HG03280 (cell line): ENCODE data around the gene LRRC59.

Experiments used
- ATAC-seq: cut with Tn5 transposase; IDR thresholded peaks from one replicate; pipeline ENCODE4 v1.9.1; 2021; ENCODE audit warnings: mild to moderate bottlenecking, moderate library complexity; ENCODE audit not compliant: unreplicated experiment

LRRC59 gene

DNA sequence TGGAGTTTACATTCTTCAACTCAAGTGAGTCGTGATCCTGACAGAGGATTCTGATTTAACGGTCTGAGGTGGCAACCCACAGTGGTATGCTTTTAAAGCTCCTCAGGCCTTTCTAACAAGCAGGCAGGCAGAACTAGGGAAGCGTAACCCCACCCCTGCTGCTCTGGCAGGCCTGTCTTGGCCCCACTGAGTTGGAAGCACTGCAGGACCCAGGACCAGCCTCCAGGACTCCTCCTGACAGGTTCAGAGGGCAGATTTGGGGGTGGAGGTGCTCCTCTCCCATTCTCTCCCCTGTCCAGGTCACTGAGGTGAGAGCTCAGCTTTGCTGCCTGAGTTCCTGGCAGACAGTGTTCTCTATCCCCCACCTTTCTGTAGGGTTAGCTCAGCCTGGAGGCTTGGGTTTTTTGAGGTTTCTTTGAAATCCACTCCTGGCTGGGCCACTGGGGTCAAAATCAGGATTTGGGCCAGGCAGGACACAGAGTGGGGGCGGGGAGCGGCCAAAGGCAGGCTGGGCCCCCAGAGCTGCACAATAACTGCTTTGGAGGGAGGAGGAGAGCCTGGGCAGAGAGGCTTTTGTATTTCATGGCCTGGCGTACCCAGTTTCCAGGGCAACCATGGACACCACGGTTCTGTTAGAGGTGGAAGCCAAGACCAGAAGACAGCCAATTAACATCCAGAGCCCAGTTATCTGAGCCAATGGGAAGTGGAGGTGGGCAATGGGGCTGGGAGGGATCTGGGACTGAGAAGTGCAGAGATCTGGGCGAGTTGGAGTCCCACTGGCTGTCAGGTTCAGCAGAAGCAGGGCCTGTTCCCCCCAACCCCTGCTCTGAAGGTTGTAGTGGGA, 33.9 kb downstream of the LRRC59 start:
- ATAC-seq: no peak

- no peak for ATAC-seq
These were observed 34.7 kb downstream of the LRRC59 start for GRCh38 chr17:50362661-50363060.

DNA sequence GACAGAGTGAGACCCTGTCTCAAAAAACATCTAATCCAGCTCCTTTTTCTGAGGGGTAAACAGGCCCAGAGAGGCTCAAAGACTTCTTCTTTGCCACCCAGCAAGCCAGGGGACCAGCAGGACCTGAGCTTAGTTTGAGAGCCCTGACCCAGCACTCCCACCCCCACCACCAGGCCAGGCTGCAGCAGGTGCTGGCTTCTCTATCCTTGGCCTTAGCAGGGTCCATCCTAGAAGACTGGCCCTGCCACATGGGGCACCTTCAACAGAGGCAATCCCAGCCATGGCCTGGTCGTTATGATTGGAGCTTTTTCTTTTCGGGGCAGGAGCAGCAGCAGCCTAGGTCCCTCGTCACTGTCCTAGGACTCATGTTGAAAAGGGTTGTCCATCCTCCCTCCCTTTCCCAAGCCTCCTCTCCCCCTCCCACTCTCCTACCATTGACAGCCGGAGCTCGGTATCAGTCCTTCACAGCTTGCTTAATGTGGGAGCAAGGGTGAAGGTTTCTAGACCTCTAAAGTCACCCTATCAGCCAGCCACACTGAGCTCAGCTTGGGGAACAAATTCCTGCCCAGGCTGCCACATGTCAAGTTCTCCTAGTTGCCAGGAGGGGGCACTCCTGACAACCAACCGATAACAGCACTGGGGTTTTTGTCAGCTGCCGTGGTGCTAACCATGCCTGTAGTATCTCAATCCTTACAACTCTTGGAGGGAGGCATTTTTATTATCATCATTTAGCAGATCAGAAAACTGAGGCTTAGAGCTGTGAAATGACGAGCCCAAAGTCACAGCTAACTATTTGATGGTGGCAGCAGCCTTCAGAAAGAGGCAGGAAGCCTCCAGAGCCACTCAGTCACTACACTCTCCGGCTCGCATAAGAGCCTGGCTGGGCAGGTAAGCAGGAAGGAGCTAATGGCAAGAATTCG, 35.5 kb downstream of the LRRC59 start:
- no peak for ATAC-seq

GRCh38 chr17:50360486-50361115, 36.7 kb downstream of the LRRC59 start:
- ATAC-seq: no peak

DNA sequence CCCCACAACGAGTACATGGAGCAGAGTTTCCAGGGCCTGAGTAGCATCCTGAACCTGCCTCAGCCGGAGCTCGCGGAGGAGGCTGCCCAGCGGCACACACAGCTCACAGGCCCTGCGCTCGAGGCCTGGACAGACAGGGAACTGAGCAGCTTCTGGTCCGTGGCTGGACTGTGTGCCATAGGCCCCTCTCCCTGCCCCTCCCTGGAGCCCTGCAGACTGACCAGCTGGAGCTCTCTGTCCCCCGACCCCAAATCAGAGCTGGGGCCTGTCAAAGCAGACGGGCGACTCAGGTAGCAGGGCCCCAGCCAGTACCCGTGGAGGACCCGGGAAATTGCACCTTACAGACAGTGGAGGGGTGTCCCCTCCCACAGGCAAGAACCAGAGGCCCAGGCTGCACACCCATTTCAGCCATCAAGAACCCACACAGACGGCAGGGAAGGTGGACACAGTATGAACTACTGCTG, 37.3 kb downstream of the LRRC59 start:
- ATAC-seq: no peak

GRCh38 chr17:50359005-50359699, 38.2 kb downstream of the LRRC59 start:
- ATAC-seq: no peak

DNA sequence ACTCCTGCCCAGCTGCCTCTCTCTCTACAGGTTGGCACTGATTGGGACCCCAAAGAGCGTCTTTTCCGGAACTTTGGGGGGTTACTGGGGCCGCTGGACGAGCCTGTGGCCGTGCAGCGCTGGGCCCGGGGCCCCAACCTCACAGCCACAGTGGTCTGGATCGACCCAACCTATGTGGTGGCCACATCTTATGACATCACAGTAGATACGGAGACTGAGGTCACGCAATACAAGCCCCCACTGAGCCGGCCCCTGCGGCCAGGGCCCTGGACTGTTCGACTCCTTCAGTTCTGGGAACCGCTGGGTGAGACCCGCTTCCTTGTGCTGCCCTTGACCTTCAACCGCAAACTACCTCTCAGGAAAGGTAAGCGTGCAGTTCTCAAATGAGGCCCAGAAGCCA, 39.1 kb downstream of the LRRC59 start:
- ATAC-seq: no peak

DNA sequence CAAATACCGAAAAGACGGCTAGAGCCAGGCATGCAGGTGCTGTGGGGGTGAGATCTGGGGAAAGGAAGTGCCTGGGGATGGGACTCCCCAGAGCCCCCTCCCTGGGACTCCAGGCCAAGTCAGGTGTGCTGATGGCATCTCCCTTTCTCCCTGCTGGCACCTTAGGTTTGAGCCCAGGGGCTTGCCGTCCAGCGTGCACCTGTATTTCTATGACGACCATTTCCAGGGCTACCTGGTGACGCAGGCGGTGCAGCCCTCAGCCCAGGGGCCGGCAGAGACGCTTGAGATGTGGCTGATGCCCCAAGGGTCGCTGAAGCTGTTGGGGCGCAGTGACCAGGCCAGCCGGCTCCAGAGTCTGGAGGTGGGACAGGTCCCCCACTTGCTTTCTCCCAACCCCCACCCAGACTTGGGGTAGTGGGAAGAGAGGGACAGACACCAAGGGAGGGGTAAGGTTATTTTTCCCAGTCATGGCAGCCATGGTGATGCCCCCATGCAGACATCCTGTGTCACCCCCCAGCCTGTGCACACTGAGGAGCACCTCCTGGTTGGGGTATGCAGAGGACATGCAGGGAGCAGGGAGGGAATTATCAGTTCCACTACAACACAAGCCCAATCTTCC, 40.3 kb downstream of the LRRC59 start:
- no peak for ATAC-seq

DNA sequence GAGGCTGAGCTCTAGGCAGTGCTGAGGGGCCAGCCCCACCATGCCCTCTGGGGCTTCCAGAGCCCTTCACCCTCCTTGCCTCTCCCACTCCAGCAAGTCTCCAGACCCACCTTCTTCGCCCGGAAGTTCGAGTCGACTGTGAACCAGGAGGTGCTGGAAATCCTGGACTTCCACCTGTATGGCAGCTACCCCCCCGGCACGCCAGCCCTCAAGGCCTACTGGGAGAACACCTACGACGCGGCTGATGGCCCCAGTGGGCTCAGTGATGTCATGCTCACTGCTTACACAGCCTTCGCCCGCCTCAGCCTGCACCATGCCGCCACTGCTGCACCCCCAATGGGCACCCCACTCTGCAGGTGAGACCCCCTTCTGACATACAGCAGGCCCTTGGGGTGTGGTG, 40.9 kb downstream of the LRRC59 start:
- ATAC-seq: no peak

- ATAC-seq: no peak
These were observed 41.5 kb downstream of the LRRC59 start for GRCh38 chr17:50355701-50356341.

DNA sequence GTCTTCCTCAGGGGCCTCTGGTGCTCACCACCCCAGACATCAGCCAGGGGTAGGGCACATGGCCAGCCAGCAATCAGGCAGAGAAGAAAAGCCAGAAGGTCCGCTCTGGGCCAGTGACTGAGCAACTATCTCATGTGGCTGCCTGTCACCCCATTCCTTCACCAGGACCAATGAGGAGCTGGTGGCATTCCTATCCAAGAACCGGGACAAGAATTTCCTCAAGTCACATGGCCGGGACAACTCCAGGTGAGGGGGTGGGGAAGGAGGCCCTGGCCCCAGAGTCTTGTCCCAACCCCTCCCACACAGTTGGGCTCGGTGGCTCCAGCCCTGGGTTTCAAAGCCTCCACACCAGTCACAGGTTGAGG, 42.0 kb downstream of the LRRC59 start:
- ATAC-seq: no peak

DNA sequence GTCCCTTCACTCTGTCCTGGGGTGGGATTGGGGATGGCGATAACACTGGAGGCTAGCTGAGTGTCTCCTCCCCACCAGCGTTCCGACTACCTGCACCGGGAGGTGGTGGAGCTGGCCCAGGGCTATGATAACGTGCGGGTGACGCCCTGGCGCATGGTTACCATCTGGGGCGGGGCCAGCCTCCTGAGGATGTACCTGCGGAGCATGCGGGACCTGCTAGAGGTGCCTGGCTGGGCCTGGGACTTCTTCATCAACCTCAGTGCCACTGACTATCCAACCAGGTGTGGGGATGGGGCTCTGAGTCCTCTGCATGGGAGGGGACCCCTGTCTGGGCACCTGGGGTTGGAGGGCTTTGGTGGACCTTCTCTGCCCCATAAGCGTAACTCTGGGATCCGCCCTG, 42.5 kb downstream of the LRRC59 start:
- ATAC-seq: no peak

- no peak for ATAC-seq
These were observed 43.1 kb downstream of the LRRC59 start for GRCh38 chr17:50354198-50354597.

- no peak for ATAC-seq
These were observed 43.6 kb downstream of the LRRC59 start for GRCh38 chr17:50353600-50354195.

DNA sequence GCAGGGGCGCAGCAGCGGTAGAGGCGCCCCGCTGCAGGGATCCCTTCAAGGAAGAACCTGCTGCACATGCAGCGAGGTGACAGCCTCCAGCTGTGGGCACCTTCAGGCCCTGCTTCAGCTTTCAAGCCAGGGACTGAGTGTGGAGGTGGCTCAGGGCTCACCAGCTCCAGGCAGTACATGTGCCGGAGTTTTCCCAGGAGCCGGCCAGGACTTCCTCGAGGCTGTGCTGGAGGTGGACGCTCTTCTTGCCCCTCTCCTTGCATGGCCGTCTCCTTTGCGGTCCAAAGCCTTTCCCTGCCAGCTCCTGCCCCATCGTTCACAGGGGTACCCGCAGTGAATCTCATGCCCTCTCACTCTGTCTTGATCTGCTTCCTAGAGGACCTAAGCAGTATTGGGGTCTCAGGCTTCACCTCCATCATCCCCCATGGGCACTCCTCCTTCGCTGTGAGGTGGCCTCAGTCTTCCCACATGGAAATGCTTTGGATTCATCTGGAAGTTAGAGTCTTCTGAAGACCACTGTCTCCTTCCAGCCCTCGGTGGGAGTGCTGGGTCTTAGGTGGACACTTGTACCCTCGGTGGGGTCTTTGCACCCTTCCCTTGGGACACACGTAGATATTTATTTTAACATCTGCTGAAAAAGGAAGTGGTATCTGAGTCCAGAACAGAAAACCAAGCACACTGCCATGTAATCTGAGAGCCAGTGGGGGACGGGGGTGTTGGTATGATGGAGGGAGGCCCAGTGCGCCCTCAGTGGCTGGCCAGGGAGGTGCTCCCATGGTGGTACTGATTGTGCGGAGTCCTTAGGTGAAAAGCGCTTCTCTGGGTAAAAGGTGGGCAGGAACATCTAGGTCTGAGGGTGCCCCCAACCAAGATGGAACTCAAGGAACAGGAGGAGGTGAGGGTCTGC, 44.4 kb downstream of the LRRC59 start:
- no peak for ATAC-seq

- no peak for ATAC-seq
These were observed 45.1 kb downstream of the LRRC59 start for GRCh38 chr17:50352072-50352692.

GRCh38 chr17:50350733-50351132, 46.6 kb downstream of the LRRC59 start:
- no peak for ATAC-seq

GRCh38 chr17:50349243-50349600, 48.1 kb downstream of the LRRC59 start:
- no peak for ATAC-seq
